ENCODE data around the gene PRKCE.

Gene PRKCE

DNA sequence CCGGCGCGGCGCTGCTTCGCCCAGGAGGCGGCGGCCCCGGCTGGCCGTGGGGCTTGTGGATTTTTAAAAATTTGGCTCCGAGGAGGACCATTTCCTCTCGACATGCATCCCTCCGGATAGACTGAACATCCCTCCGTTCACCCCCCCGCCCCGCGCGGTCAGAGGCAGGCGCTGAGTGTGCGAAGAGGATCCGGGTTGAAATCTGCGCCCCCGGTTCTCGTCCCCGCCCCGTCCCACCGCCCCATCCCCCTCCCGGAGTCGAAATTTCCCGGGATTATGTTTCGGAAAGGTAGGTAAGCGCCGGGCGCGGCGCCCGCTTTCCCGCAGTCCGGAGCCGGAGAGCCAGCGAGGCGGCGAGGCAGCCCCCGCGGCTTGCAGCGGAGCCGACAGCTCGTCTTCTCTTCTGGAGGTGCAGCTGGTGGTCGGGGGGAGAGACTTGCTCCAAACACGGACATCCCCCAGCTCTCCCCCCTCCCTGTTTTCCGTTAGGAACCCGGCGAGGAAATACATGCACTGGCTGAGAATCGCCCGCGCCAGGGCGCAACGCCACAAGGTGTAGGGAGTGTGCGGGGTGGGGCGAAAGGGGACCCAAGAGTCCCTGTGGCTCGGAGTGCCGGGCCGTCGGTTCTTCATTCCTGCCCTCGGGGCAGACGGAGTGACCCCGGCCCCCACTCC lies at the start of gene PRKCE:
Gene PRKCE (plus strand): TSS at position 261 of the 675 bp plus-strand sequence.
- H3K4me3 ChIP-seq (ENCODE audit: low read length) = peak within 1 kb of the TSS; percentile 80
- TF ChIP-seq ZNF274 (IDR thresholded peaks at IDR 0.05; ENCODE audit: low read depth, low read length) = no peak

DNA sequence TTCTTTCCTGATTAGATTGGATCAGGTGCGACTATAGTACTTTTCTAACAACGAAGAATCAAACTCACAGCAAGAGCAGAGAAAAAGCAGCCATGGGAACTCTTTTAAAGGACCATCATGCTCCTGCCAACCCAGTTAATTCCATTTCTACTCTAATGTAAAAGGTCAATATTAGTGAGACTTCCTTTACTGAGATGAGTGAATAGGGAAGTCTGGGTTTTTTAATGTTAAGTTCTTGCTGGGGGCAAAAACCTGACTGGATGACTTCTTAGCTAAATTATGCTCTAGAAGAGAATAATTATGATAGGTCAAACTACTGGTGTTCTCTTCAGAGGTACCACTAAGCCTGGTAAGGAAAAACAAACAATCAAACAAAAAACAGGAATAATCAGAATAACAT lies 48.9 kb upstream of the PRKCE start:
- TF ChIP-seq ZNF274 (IDR thresholded peaks at IDR 0.05; ENCODE audit: low read depth, low read length) = no peak
- no peak overlapping the region for H3K4me3 ChIP-seq (ENCODE audit: low read length)

DNA sequence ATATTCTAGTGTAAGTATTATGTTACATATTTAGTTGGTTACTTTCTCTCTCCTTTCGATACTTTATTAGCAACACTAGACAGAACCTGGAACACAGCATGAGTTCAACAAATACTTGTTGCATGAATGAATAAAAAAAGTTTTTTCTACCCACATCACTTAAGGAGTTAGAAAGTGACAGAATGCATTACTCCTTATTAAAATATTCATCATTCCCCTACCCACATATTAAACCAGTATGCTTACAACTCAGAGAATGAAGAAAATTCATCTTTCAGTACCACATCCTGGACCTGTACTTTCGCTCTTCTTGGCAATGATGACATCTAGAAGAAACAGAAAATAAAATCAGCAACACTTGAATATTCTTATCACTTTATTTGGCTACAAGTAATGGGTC lies 46.4 kb upstream of the PRKCE start:
- no peak for TF ChIP-seq ZNF274 (IDR thresholded peaks at IDR 0.05; ENCODE audit: low read depth, low read length)
- no peak overlapping the region for H3K4me3 ChIP-seq (ENCODE audit: low read length)

DNA sequence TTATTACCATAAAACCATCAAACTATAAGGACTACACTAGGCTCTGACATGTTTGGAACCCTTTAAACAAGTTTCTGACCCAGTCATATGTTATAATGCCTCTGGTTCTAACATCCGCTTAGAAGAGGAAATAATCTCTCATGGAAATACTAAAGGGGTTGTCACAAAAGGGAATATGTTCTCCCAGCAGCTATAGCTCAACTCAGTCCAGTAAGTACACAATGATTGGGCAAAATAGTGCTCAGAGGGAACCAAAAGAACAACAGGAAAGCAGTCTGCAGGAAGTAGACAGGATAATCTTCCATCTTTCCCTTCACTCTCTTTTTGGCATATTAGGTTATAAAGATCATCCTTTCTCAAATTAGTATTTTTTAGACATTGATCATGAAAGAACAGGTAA lies 44.7 kb upstream of the PRKCE start:
- TF ChIP-seq ZNF274 (IDR thresholded peaks at IDR 0.05; ENCODE audit: low read depth, low read length) = no peak
- H3K4me3 ChIP-seq (ENCODE audit: low read length) = no peak overlapping the region

DNA sequence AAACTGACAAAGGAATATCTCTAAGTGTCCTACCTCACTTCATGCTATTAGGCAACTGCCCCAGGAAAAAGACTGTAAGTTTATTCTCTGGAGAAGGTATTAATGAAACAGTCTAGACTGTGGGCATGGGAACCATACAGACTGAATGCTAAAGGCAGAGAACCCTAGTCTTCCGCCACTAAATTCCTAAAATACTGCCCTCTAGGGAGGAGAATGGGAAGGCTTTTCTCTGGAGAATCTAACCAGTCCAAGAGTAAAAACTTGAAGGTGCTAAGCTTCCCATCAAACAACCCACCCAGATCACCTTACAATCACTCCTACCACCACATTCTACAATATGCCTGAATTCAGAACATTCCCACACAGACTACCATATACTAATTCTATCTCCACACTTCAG lies 43.8 kb upstream of the PRKCE start:
- no peak overlapping the region for H3K4me3 ChIP-seq (ENCODE audit: low read length)
- TF ChIP-seq ZNF274 (IDR thresholded peaks at IDR 0.05; ENCODE audit: low read depth, low read length) = no peak

DNA sequence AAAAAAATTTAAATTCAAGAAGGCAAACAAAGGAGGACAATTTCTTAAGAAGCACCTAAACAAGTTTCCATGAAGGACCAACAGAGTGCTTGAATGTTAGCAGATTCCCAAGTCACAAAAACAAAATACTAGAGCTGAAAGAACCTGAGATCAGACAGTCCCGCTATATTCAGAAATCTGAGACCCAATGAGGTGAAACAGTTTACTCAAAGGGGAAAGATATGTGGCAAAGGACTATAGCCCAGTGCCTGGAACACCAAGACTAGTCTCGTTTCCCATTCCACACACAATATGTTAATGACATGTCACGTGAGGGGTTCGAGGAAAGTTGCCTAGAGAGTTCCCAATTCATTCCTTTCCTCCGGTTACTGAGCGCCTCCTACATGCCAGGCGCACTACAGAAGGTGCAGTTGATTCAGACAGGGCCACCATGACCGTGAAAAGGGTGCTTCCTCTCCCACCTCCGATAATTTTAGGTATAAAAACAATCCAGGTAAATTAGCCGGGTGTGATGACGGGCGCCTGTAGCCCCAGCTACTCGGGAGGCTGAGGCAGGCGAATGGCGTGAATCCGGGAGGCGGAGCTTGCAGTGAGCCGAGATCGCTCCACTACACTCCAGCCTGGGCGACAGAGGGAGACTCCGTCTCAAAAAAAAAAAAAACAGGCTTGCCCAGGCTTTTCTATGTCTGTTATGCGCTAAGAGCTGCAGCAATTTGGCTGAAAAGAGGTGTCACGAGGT lies 41.0 kb upstream of the PRKCE start:
- no peak for TF ChIP-seq ZNF274 (IDR thresholded peaks at IDR 0.05; ENCODE audit: low read depth, low read length)

DNA sequence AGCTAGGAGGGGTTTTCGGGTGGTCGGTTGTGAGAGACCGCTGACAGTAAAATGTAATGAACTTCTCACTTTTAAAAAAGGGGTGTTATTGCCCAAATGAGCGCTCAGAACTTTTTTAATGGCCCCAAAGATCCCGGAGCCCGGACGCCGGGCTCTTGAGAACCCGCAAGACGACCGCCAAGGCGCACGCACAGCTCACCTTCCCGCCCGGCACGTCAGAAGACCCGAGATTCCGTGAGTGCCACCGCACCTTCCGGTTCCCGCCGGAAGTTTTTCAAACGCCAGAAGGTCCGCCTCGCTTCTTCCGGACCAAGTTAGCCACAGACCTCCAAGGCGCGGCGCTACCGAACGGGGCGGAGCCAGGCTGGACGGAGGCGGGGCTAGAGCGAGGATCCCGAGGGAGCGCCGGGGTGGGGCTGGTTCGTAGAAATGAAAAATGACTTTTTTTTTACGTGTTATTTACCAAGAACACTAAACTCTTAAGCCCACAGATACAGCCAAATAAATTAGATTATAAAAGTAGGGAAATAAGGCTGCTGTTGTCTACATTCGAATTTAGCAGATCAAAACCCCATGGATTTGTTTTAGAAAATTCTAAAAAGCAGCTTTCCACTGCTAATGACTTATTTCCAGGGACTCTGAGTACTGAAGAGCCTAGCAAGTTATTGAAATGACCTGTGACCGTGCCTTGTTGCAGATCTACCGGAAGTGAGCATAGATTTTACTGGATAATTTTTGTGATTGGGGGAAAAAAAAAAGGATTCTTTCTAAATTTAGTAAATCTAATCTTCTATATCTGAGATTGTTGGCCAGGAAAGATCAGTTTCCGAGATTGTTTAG lies 40.2 kb upstream of the PRKCE start, which contains the start of gene SRBD1:
Gene SRBD1 (minus strand): TSS at position 248 of the 840 bp plus-strand sequence. CDS start 5,826 bp downstream, outside the sequence.
- H3K4me3 ChIP-seq (ENCODE audit: low read length) = peak within 1 kb of the TSS; percentile 94
- TF ChIP-seq ZNF274 (IDR thresholded peaks at IDR 0.05; ENCODE audit: low read depth, low read length) = no peak

More for the DNA sequence above, 41.0 kb upstream of the PRKCE start:
- peak overlapping the region; percentile 94 for H3K4me3 ChIP-seq (ENCODE audit: low read length)

DNA sequence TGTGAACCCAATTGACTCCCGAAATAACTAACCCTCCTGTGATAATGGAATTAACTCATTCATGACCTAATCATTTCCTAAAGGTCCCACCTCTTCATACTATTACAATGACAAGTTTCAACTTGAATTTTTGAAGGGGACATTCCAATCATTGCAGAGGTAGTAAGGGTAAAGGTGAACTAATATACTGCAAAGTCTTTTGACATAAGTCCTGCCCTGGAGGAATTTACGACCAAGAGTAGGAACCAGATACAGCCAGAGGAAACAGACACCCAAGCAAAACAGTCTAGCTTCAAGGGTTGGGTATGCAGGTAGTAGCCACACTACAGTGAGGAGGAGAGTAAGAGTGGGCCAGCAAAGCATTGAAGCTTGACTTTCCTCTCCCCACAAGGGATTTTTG lies 39.2 kb upstream of the PRKCE start:
- no peak overlapping the region for H3K4me3 ChIP-seq (ENCODE audit: low read length)
- no peak for TF ChIP-seq ZNF274 (IDR thresholded peaks at IDR 0.05; ENCODE audit: low read depth, low read length)

DNA sequence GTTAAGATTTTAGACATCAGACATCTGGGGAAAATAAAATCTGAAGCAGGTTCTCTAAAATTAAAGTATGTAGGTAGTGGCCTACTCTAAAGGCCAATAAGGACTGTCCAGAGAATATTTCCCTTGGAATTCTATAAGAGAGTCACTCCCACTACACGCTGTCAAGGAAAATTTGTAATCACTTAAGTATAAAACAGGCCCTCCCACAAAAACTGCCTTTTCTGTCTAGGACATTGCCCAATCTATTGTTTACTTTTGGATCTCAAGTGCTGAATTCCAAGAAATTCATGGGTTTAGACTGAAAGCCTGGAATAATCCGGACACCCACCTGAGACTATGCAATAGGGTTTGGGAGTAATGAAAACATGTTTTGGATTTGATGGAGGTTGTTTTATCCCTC lies 38.7 kb upstream of the PRKCE start:
- no peak overlapping the region for H3K4me3 ChIP-seq (ENCODE audit: low read length)
- TF ChIP-seq ZNF274 (IDR thresholded peaks at IDR 0.05; ENCODE audit: low read depth, low read length) = no peak

DNA sequence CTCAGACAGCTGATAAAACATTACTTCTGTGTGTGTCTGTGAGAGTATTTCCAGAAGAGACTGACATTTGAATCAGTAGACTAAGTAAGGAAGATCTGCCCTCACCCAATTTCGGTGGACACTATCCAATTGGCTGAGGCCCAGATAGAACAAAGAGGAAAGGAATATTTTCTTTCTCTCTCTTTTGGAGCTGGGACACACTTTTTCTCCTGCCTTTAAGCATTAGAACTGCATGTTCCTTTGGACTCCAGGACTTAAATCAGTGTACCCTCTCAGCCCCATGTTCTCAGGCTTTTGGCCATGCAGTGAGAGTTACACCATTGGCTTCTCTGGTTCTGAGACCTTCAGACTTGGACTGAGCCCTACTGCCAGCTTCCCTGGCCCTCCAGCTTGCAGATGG lies 37.1 kb upstream of the PRKCE start:
- no peak for TF ChIP-seq ZNF274 (IDR thresholded peaks at IDR 0.05; ENCODE audit: low read depth, low read length)
- no peak overlapping the region for H3K4me3 ChIP-seq (ENCODE audit: low read length)

DNA sequence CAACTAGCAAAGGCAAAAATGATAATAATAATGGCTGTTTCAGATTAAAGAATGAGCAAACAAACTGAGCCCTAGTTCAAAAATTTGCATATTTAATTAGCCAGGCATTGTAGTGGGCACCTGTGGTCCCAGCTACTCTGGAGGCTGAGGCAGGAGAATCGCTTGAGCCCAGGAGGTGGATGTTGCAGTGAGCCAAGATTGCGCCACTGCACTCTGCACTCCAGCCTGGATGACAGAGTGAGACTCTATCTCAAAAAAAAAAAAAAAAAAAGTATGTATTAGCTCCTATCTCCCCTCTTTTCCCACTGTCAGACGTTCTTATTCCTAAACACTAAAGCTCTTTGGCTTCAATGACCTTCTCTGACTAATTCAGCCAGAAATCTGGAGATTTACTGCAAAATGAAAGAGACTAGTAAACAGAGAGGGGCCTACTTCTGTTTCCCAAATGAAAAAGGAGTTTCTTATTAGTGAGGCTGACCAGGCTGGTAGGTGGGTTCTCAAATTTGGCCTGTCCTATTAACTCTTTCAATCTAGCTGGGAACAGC lies 36.5 kb upstream of the PRKCE start:
- TF ChIP-seq ZNF274 (IDR thresholded peaks at IDR 0.05; ENCODE audit: low read depth, low read length) = no peak

DNA sequence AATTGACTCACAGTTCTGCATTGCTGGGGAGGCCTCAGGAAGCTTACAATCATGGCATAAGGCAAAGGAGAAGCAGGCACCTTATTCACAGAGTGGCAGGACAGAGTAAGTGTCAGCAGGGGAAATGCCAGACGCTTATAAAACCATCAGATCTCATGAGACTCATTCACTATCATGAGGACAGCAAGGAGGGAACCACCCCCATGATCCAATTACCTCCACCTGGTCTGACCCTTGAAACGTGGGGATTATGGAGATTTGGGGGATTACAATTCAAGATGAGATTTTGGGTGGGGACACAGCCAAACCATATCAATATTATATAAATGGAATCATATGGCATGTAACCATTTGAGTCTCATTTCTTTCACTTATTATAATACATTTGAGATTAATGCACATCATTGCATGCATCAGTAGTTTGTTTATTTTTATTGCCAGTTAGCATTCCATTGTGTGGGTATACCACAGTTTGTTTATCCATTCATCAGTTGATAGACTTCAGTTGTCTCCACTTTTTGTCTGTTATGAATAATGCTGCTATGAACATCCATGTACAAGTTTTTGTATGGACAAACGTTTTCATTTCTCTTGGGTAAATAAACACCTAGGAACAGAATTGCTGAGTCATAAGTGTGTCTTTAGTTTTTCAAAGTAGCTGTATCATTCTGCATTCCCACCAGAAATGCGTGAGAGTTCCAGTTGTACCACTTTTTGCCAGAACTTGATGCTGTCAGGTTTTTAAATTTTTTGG lies 34.6 kb upstream of the PRKCE start:
- H3K4me3 ChIP-seq (ENCODE audit: low read length) = no peak overlapping the region
- no peak for TF ChIP-seq ZNF274 (IDR thresholded peaks at IDR 0.05; ENCODE audit: low read depth, low read length)

More for the DNA sequence above, 36.5 kb upstream of the PRKCE start:
- no peak overlapping the region for H3K4me3 ChIP-seq (ENCODE audit: low read length)

DNA sequence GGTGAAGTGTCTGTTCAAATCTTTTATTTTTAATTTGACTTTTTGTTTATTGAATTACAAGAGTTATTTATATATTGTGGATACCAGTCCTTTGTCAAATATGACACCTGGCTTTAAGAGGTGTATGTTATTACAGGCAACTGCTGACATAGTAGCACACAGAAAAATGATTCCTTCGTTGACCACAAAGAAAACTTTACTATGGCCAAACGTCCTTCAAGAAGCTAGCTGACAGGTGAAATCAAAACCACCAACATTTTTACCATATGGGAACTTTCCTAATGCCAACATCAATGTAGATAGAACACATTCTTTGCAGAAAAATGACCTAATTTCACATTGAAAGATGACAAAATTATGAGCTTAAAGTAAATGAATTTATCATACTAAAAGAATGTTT lies 34.0 kb upstream of the PRKCE start:
- TF ChIP-seq ZNF274 (IDR thresholded peaks at IDR 0.05; ENCODE audit: low read depth, low read length) = no peak
- H3K4me3 ChIP-seq (ENCODE audit: low read length) = no peak overlapping the region

All from GM08714 (cell line).